H1 (cell line): ENCODE data around the gene TMEM271.
A peak's percentile ranks its signal among the peaks of the same experiment; 100 is the strongest.

Experiments used
- CHD2 ChIP-seq: IDR thresholded peaks from 2 replicates; pipeline ENCODE4 v1.6.1; 2012; ENCODE audit warnings: low read length, improper control_type of control experiment
- CTCF ChIP-seq, 3 experiments: IDR thresholded peaks; 1 replicate in 2 of 3; 2 replicates in 1 of 3; pipeline versions ENCODE4 v1.5.1 to v1.6.1; 2011; ENCODE audit warnings: low read length in 3 of 3, mild to moderate bottlenecking in 3 of 3, inconsistent platforms in 2 of 3, low read depth in 1 of 3, moderate library complexity in 1 of 3; ENCODE audit not compliant: insufficient read depth in 1 of 3; ENCODE audit errors: control extremely low read depth in 1 of 3
- EP300 ChIP-seq, 2 experiments: IDR thresholded peaks; 1 replicate in 1 of 2; 2 replicates in 1 of 2; pipeline ENCODE4 v1.6.1; 2011 to 2012; ENCODE audit warnings: low read depth in 2 of 2, low read length in 2 of 2, mild to moderate bottlenecking in 2 of 2, borderline replicate concordance in 1 of 2, inconsistent platforms in 1 of 2, moderate library complexity in 1 of 2
- EZH2 ChIP-seq: fragments of 200-600 bp; sonication (generic); IDR thresholded peaks from 2 replicates; pipeline ENCODE4 v1.7.1; 2012; ENCODE audit warnings: low read depth, mild to moderate bottlenecking, moderate library complexity, low read length, inconsistent platforms; ENCODE audit not compliant: severe bottlenecking
- GTF2F1 ChIP-seq: IDR thresholded peaks from 2 replicates; pipeline ENCODE4 v1.6.1; 2012; ENCODE audit warnings: low read depth, low read length, improper control_type of control experiment, borderline replicate concordance
- POLR2A ChIP-seq, 2 experiments: IDR thresholded peaks; 1 replicate in 1 of 2; 2 replicates in 1 of 2; pipeline ENCODE4 v1.6.1; 2011; ENCODE audit warnings: low read depth in 2 of 2, low read length in 2 of 2, mild to moderate bottlenecking in 2 of 2; ENCODE audit errors: control extremely low read depth in 1 of 2
- POLR2AphosphoS5 ChIP-seq: IDR thresholded peaks from 2 replicates; pipeline ENCODE4 v1.6.1; 2011; ENCODE audit warnings: low read depth, low read length
- RXRA ChIP-seq: IDR thresholded peaks from 2 replicates; pipeline ENCODE4 v1.6.1; 2011; ENCODE audit warnings: low read depth, mild to moderate bottlenecking, low read length, moderate library complexity; ENCODE audit not compliant: insufficient read depth
- SIRT6 ChIP-seq: IDR thresholded peaks from one replicate; pipeline ENCODE4 v1.7.1; 2012; ENCODE audit warnings: low read length, inconsistent platforms
- SRF ChIP-seq: IDR thresholded peaks from 2 replicates; pipeline ENCODE4 v1.6.1; 2011; ENCODE audit warnings: mild to moderate bottlenecking, low read depth, low read length, moderate library complexity
- SUZ12 ChIP-seq: fragments of 200-600 bp; sonication (generic); IDR thresholded peaks from 2 replicates; pipeline ENCODE4 v1.6.1; 2012; ENCODE audit warnings: mild to moderate bottlenecking, inconsistent platforms, low read length, moderate library complexity, mixed read lengths
- TEAD4 ChIP-seq: IDR thresholded peaks from 2 replicates; pipeline ENCODE4 v1.6.1; 2012; ENCODE audit warnings: low read depth, low read length, inconsistent platforms, mixed read lengths

GRCh38 chr4:576991-577498 is 950 bp upstream of the TMEM271 start:
- TF ChIP-seq RXRA (no peak), EP300 (IDR thresholded peaks at IDR 0.05; ENCODE audit: borderline replicate concordance in 1 of 2, low read depth in 2 of 2, low read length in 2 of 2) (no peak), CTCF (IDR thresholded peaks at IDR 0.05; ENCODE audit: control extremely low read depth in 1 of 3, insufficient read depth in 1 of 3, low read depth in 1 of 3, low read length in 3 of 3) (no peak), POLR2AphosphoS5 (no peak), POLR2A (IDR thresholded peaks at IDR 0.05; ENCODE audit: control extremely low read depth in 1 of 2, low read depth in 2 of 2, low read length in 2 of 2) (no peak), SRF (no peak), SUZ12 (no peak), EZH2 (peak; percentile 19), CHD2 (no peak), SIRT6 (no peak), TEAD4 (no peak), GTF2F1 (no peak)
